Mesenchymal stem cell (in vitro differentiated cells and primary cell): ENCODE data around the gene SPOUT1.

ENCODE experiments used
- DNase-seq: peaks from one replicate; pipeline ENCODE4 v3.0.0-alpha.2; 2013
- H2AFZ ChIP-seq: one replicate; pipeline ENCODE4 v1.6.1; 2013; ENCODE audit warnings: low read depth, mild to moderate bottlenecking, control low read depth, inconsistent platforms, low read length, moderate library complexity
- H2AK5ac ChIP-seq: 2 replicates; pipeline ENCODE4 v1.6.1; 2013; ENCODE audit warnings: low read length, moderate library complexity, mild to moderate bottlenecking, inconsistent platforms; ENCODE audit not compliant: severe bottlenecking
- H2BK120ac ChIP-seq: one replicate; pipeline ENCODE4 v1.6.1; 2013; ENCODE audit warnings: low read depth, mild to moderate bottlenecking, inconsistent platforms, low read length, moderate library complexity
- H2BK12ac ChIP-seq, 2 experiments: one replicate each; pipeline ENCODE4 v1.6.1; 2013; ENCODE audit warnings: inconsistent platforms in 2 of 2, low read length in 2 of 2, mild to moderate bottlenecking in 2 of 2, moderate library complexity in 2 of 2, control low read depth in 1 of 2
- H2BK15ac ChIP-seq: one replicate; pipeline ENCODE4 v1.6.1; 2013; ENCODE audit warnings: mild to moderate bottlenecking, low read depth, inconsistent platforms; ENCODE audit not compliant: poor library complexity, severe bottlenecking
- H2BK5ac ChIP-seq: 2 replicates; pipeline ENCODE4 v1.6.1; 2013; ENCODE audit warnings: low read depth, mild to moderate bottlenecking, low read length, control low read depth, inconsistent platforms; ENCODE audit not compliant: poor library complexity, severe bottlenecking
- H3K14ac ChIP-seq, 2 experiments: one replicate each; pipeline ENCODE4 v1.6.1; 2013; ENCODE audit warnings: inconsistent platforms in 2 of 2, low read length in 2 of 2, control low read depth in 1 of 2, mild to moderate bottlenecking in 1 of 2, moderate library complexity in 1 of 2
- H3K18ac ChIP-seq, 2 experiments: one replicate each; pipeline ENCODE4 v1.6.1; 2013; ENCODE audit warnings: inconsistent platforms in 2 of 2, low read length in 2 of 2, control low read depth in 1 of 2, low read depth in 1 of 2, mild to moderate bottlenecking in 1 of 2
- H3K23ac ChIP-seq, 2 experiments: one replicate each; pipeline ENCODE4 v1.6.1; 2013; ENCODE audit warnings: inconsistent platforms in 2 of 2, low read length in 2 of 2, mild to moderate bottlenecking in 2 of 2, moderate library complexity in 2 of 2, control low read depth in 1 of 2
- H3K27ac ChIP-seq: 2 replicates; pipeline ENCODE4 v1.5.1; 2013; ENCODE audit warnings: mild to moderate bottlenecking, moderate library complexity, low read length, control low read depth, inconsistent platforms; ENCODE audit not compliant: poor library complexity, severe bottlenecking
- H3K27me3 ChIP-seq, 2 experiments: 2 replicates each; pipeline versions ENCODE4 v1.6.1 to v1.7.0; 2013; ENCODE audit warnings: low read length in 2 of 2, mild to moderate bottlenecking in 2 of 2, moderate library complexity in 2 of 2, control low read depth in 1 of 2, inconsistent platforms in 1 of 2; ENCODE audit not compliant: control insufficient read depth in 1 of 2, insufficient read depth in 1 of 2
- H3K36me3 ChIP-seq, 2 experiments: 2 replicates each; pipeline versions ENCODE4 v1.6.1 to v1.7.0; 2013; ENCODE audit warnings: low read length in 2 of 2, control low read depth in 1 of 2, inconsistent platforms in 1 of 2, low read depth in 1 of 2, mild to moderate bottlenecking in 1 of 2; ENCODE audit not compliant: insufficient read depth in 2 of 2, control insufficient read depth in 1 of 2
- H3K4ac ChIP-seq, 2 experiments: one replicate each; pipeline ENCODE4 v1.6.1; 2013; ENCODE audit warnings: inconsistent platforms in 2 of 2, low read length in 2 of 2, mild to moderate bottlenecking in 2 of 2, moderate library complexity in 2 of 2, control low read depth in 1 of 2, low read depth in 1 of 2
- H3K4me1 ChIP-seq: 2 replicates; pipeline ENCODE4 v1.6.1; 2013; ENCODE audit warnings: low read depth, low read length, control low read depth; ENCODE audit not compliant: control insufficient read depth, insufficient read depth
- H3K4me2 ChIP-seq: 2 replicates; pipeline ENCODE4 v1.6.1; 2013; ENCODE audit warnings: low read length, mild to moderate bottlenecking, inconsistent platforms; ENCODE audit not compliant: poor library complexity, severe bottlenecking
- H3K4me3 ChIP-seq, 2 experiments: 2 replicates each; pipeline versions ENCODE4 v1.5.1 to v1.7.0; 2013; ENCODE audit warnings: low read length in 2 of 2, mild to moderate bottlenecking in 2 of 2, control low read depth in 1 of 2, low read depth in 1 of 2; ENCODE audit not compliant: insufficient read depth in 1 of 2
- H3K79me1 ChIP-seq: replicated peaks from 2 replicates; pipeline ENCODE4 v1.6.1; 2013; ENCODE audit warnings: mild to moderate bottlenecking, control low read depth, low read length, inconsistent platforms; ENCODE audit not compliant: poor library complexity, severe bottlenecking
- H3K9ac ChIP-seq: 2 replicates; pipeline ENCODE4 v1.7.0; 2013; ENCODE audit warnings: mild to moderate bottlenecking, low read length, moderate library complexity
- H3K9me3 ChIP-seq: 2 replicates; pipeline ENCODE4 v1.7.0; 2013; ENCODE audit warnings: mild to moderate bottlenecking, low read length; ENCODE audit not compliant: control insufficient read depth
- H4K8ac ChIP-seq: one replicate; pipeline ENCODE4 v1.6.1; 2013; ENCODE audit warnings: inconsistent platforms, mild to moderate bottlenecking, low read length, moderate library complexity
- H4K91ac ChIP-seq: one replicate; pipeline ENCODE4 v1.6.1; 2013; ENCODE audit warnings: mild to moderate bottlenecking, low read length, inconsistent platforms
- WGBS: methylation state at CpG from one replicate; pipeline ENCODE4 v1.1.7; 2013; ENCODE audit warnings: mixed read lengths; 5-methylcytosine and 5-hydroxymethylcytosine counted together

The SPOUT1 gene

DNA sequence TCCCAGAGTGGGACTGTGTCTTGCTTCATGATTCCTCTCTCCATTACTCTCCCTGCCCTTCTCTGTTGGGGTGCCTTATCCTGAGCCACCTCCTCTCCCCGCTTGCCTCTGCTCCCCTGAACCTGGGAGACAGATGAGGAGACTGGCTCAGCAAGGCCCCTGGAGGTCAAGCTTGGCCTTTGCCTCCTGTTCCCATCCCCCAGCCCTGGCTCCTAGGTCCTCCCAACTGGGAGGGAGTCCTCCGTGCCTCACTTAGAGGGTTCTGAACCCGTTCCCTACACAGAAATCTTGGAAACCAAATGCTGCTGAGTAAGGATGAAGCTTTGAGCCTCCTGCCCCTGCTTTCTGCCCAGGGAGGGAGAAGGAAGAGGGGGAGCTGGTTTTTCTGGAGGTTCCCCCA, 21.1 kb downstream of the SPOUT1 start:
- H3K4ac ChIP-seq, result no peak overlapping the region
- H3K9me3 ChIP-seq, result no peaks in the 10 kb centered on the region
- H3K27ac ChIP-seq, result no peak overlapping the region
- no peak overlapping the region for H3K18ac ChIP-seq
- H3K23ac ChIP-seq, result no peak overlapping the region
- no peak overlapping the region for H2AK5ac ChIP-seq
- no peak overlapping the region for H2AFZ ChIP-seq
- H2BK12ac ChIP-seq, result no peak overlapping the region
- H4K8ac ChIP-seq, result no peak overlapping the region
- no peak overlapping the region for H3K14ac ChIP-seq
- H3K4me3 ChIP-seq, result no peak overlapping the region
- H2BK5ac ChIP-seq, result no peak overlapping the region
- no peaks in the 10 kb centered on the region for H3K27me3 ChIP-seq
- H3K36me3 ChIP-seq, result peaks cover 52 to 58% of the 10 kb centered on the region in 2 experiments
- 92% methylated on average over 3 of the region's 3 CpGs for WGBS
- H3K4me2 ChIP-seq, result no peak overlapping the region
- no peak for DNase-seq
- peaks cover 1% of the 10 kb centered on the region for H3K79me1 ChIP-seq
- H4K91ac ChIP-seq, result no peak overlapping the region
- no peak overlapping the region for H2BK15ac ChIP-seq
- no peak overlapping the region for H2BK120ac ChIP-seq
- H3K4me1 ChIP-seq, result no peaks in the 10 kb centered on the region
- H3K9ac ChIP-seq, result no peak overlapping the region

DNA sequence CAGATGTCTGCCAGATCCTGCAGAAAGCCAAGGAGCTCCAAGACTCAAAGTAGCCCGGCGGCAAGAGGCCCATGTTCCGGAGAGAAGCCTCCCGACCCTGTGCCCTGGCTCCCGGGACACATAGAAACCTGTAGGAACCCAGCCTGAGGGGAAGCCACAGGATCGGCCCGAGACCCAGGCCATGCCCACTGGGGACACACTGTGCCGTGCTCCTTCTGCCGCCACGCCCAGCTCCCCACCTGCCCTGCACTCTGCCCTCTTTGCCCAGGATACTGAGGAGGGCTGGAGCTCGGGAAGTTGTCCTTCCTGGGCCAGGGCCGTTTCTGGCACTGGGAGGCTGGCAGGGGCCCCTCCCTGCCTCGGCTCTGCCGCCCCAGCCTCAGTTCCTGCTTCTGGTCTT, 21.8 kb downstream of the SPOUT1 start:
- WGBS, result 88% methylated on average over 14 of the region's 14 CpGs
- no peaks in the 10 kb centered on the region for H3K9me3 ChIP-seq

DNA sequence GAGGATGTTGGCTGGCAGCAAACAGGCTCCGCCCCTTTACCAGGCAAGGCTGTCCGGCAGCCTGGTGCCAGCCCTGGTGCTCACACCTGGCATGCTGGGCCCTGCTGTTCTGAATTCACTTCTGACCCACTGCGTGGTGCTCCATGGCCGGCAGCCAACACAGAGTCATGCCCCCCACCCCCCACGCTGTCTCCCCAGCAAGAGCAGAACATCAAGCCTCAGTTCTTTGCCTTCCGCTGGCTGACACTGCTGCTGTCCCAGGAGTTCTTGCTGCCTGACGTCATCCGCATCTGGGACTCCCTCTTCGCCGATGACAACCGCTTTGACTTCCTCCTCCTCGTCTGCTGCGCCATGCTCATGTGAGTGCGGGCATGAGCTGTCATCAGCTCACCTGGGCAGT, 23.9 kb downstream of the SPOUT1 start:
- Histone ChIP-seq H3K4ac (no peak overlapping the region), H3K27me3 (no peaks in the 10 kb centered on the region), H3K23ac (no peak overlapping the region), H3K14ac (no peak overlapping the region), H3K4me2 (no peak overlapping the region), H4K8ac (no peak overlapping the region), H3K4me1 (no peaks in the 10 kb centered on the region), H2BK5ac (no peak overlapping the region), H3K79me1 (peaks cover 1% of the 10 kb centered on the region), H4K91ac (no peak overlapping the region), H2BK12ac (no peak overlapping the region), H2AK5ac (no peak overlapping the region), H3K9me3 (no peaks in the 10 kb centered on the region), H2BK120ac (no peak overlapping the region), H3K36me3 (peaks cover 74% of the 10 kb centered on the region in 2 experiments), H3K4me3 (no peak overlapping the region), H2BK15ac (no peak overlapping the region), H3K18ac (no peak overlapping the region), H3K27ac (no peak overlapping the region), H3K9ac (no peak overlapping the region), H2AFZ (no peak overlapping the region)
- DNase-seq, result no peak
- 95% methylated on average over 14 of the region's 14 CpGs for WGBS

More for the DNA sequence above, 21.8 kb downstream of the SPOUT1 start:
- Histone ChIP-seq H3K4me1 (no peaks in the 10 kb centered on the region), H3K79me1 (peaks cover 1% of the 10 kb centered on the region), H3K18ac (no peak overlapping the region), H4K8ac (no peak overlapping the region), H3K36me3 (peaks cover 59 to 64% of the 10 kb centered on the region in 2 experiments), H3K14ac (no peak overlapping the region), H3K4me2 (no peak overlapping the region), H2BK12ac (no peak overlapping the region), H2AK5ac (no peak overlapping the region), H3K27me3 (no peaks in the 10 kb centered on the region), H2BK15ac (no peak overlapping the region), H2BK120ac (no peak overlapping the region), H3K23ac (no peak overlapping the region), H2BK5ac (no peak overlapping the region), H4K91ac (no peak overlapping the region), H2AFZ (no peak overlapping the region), H3K4me3 (no peak overlapping the region), H3K9ac (no peak overlapping the region), H3K4ac (no peak overlapping the region), H3K27ac (no peak overlapping the region)
- no peak for DNase-seq

DNA sequence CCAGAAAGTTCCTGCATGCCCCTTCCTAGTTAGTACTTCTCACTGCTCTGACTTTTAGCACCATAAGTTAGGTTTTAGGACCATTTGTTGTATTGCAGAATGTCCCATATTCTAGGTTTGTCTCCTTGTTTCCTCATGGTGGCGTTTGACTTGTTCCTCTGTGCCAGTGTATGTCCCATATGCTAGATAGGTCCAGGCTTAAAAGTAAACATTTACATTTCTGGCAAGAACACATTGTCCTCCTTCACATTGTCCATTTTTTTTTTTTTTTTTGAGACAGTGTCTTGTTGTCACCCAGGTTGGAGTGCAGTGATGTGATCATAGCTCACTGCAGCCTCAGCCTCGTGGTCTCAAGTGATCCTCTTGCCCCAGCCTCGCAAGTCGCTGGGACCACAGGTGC, 27.1 kb downstream of the SPOUT1 start:
- Histone ChIP-seq H4K8ac (no peak overlapping the region), H3K36me3 (peaks cover 75 to 79% of the 10 kb centered on the region in 2 experiments), H2AFZ (no peak overlapping the region), H2BK5ac (no peak overlapping the region), H3K27me3 (no peaks in the 10 kb centered on the region), H3K9ac (no peak overlapping the region), H2AK5ac (no peak overlapping the region), H3K4ac (no peak overlapping the region), H3K4me2 (no peak overlapping the region), H3K79me1 (peaks cover 8% of the 10 kb centered on the region), H2BK12ac (no peak overlapping the region), H3K9me3 (no peaks in the 10 kb centered on the region), H4K91ac (no peak overlapping the region), H2BK15ac (no peak overlapping the region), H3K14ac (no peak overlapping the region), H3K23ac (no peak overlapping the region), H3K4me1 (no peaks in the 10 kb centered on the region), H3K18ac (no peak overlapping the region), H3K4me3 (no peak overlapping the region), H2BK120ac (no peak overlapping the region), H3K27ac (no peak overlapping the region)
- WGBS, result over 99% methylated on average over 4 of the region's 4 CpGs
- DNase-seq, result no peak
